Endothelial cell of umbilical vein (primary cell): ENCODE measurements around the gene KLRK1.

Source experiments
- EZH2 ChIP-seq: IDR thresholded peaks from 2 replicates; pipeline ENCODE4 v1.6.1; 2012; ENCODE audit warnings: borderline replicate concordance, low read depth, mild to moderate bottlenecking, moderate library complexity, low read length, inconsistent platforms; ENCODE audit not compliant: severe bottlenecking
- JUN ChIP-seq: IDR thresholded peaks from 2 replicates; pipeline ENCODE4 v1.6.1; 2011; ENCODE audit warnings: borderline replicate concordance, low read depth; ENCODE audit not compliant: insufficient read length, insufficient read depth
- POLR2A ChIP-seq: IDR thresholded peaks from 2 replicates; pipeline ENCODE4 v1.6.1; 2012; ENCODE audit warnings: low read depth, mild to moderate bottlenecking, control low read depth, low read length
- POLR2AphosphoS5 ChIP-seq: IDR thresholded peaks from 2 replicates; pipeline ENCODE4 v1.6.1; 2012; ENCODE audit warnings: low read depth, mild to moderate bottlenecking, control low read depth, low read length, moderate library complexity; ENCODE audit not compliant: insufficient read depth
- TF ChIP-seq, protein P1 (sequence below), 2 donors: IDR thresholded peaks; 1 replicate in 1 of 2; 2 replicates in 1 of 2; pipeline ENCODE4 v1.5.1; 2011; ENCODE audit warnings: low read length in 2 of 2, mild to moderate bottlenecking in 2 of 2, moderate library complexity in 2 of 2, control low read depth in 1 of 2, inconsistent platforms in 1 of 2, low read depth in 1 of 2; ENCODE audit not compliant: insufficient read depth in 1 of 2; ENCODE audit errors: extremely low read depth in 1 of 2
- TF ChIP-seq, protein P2 (sequence below): IDR thresholded peaks from 2 replicates; pipeline ENCODE4 v1.6.1; 2011; ENCODE audit not compliant: insufficient read depth, insufficient read length

DNA sequence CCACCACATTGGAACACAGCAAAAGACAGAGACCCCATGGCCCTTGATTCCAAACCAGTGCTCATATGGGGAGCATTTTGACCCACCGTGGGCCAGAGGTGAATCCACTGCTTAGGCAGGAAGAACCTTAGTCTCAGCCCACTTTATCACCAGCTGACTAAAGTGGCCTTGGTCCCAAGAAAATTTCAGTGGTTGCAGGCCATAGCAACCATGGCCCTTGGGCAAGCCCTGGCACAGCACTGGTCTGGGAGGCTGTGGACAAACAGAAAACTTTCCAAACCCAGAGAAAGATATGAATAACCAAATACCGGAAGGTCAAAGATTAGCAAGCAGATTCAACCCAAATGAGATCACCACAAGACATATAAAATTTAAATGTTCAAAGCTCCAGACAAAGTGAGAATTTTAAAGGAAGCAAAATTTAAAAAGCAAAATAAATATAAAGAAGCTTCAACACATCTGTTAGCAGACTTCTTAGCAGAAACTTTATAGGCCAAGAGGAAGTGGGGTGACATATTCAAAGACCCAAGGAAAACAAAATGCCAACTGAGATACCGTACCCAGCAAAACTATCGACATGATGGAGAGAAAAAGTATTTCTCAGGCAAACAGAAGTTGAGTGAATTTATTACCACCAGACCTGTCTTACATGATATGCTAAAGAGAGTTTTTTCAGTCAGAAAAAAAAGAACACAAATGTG is 7.8 kb downstream of the KLRK1 start:
- TF ChIP-seq, protein P1, sequence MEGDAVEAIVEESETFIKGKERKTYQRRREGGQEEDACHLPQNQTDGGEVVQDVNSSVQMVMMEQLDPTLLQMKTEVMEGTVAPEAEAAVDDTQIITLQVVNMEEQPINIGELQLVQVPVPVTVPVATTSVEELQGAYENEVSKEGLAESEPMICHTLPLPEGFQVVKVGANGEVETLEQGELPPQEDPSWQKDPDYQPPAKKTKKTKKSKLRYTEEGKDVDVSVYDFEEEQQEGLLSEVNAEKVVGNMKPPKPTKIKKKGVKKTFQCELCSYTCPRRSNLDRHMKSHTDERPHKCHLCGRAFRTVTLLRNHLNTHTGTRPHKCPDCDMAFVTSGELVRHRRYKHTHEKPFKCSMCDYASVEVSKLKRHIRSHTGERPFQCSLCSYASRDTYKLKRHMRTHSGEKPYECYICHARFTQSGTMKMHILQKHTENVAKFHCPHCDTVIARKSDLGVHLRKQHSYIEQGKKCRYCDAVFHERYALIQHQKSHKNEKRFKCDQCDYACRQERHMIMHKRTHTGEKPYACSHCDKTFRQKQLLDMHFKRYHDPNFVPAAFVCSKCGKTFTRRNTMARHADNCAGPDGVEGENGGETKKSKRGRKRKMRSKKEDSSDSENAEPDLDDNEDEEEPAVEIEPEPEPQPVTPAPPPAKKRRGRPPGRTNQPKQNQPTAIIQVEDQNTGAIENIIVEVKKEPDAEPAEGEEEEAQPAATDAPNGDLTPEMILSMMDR (IDR thresholded peaks at IDR 0.05; ENCODE audit: extremely low read depth in 1 of 2, insufficient read depth in 1 of 2, low read depth in 1 of 2, low read length in 2 of 2), result no peak
- no peak for TF ChIP-seq POLR2A
- no peak for TF ChIP-seq POLR2AphosphoS5
- TF ChIP-seq JUN, result no peak
- no peak for TF ChIP-seq EZH2
- TF ChIP-seq, protein P2, sequence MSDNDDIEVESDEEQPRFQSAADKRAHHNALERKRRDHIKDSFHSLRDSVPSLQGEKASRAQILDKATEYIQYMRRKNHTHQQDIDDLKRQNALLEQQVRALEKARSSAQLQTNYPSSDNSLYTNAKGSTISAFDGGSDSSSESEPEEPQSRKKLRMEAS, result no peak
